Endothelial cell of umbilical vein (primary cell): ENCODE data around the gene ELMO1. TPM values are rescaled to one million over a fixed set of nuclear protein-coding genes. Genes with fewer than 3 reads are reported as not detected.

Experiments used
- BruUV-seq: library from RNA; stranded (reverse); fragments of 400-500 nt; replicated peaks from 2 replicates; lab custom pipeline; 2021; lab: Mats Ljungman, UMichigan
- CTCF ChIA-PET: fragments of 300-600, 350-600 bp; sonication (Branson Sonifier 250); formaldehyde crosslinking; loops from one replicate; lab custom pipeline; 2021; ENCODE audit warnings: antibody characterized with exemption, inconsistent platforms; lab: Charles Lee
- POLR2A ChIA-PET: fragments of 300-600, 350-600 bp; sonication (Branson Sonifier 250); formaldehyde crosslinking; loops from one replicate; lab custom pipeline; 2021; ENCODE audit warnings: antibody characterized with exemption, inconsistent platforms; lab: Charles Lee
- DNase-seq: peaks from one replicate; pipeline ENCODE4 v3.0.0-alpha.2; 2011; ENCODE audit warnings: low read depth, low spot score
- FAIRE-seq: peaks from 2 replicates; lab custom pipeline; 2011; peaks lifted over from hg19 to GRCh38; lab: Jason Lieb, UNC
- H2AFZ ChIP-seq: 2 replicates; pipeline ENCODE4 v1.6.0; 2012; ENCODE audit warnings: low read depth, low read length, control low read depth, inconsistent platforms
- H3K27ac ChIP-seq: 2 replicates; pipeline ENCODE4 v1.5.1; 2011; ENCODE audit warnings: low read depth, mild to moderate bottlenecking, control low read depth, low read length, moderate library complexity; ENCODE audit not compliant: insufficient read depth
- H3K27me3 ChIP-seq, 2 experiments: 2 replicates each; pipeline versions ENCODE4 v1.6.0 to v1.6.1; 2011; ENCODE audit warnings: low read length in 2 of 2, mixed read lengths in 1 of 2; ENCODE audit not compliant: control insufficient read depth in 2 of 2, insufficient read depth in 2 of 2
- H3K36me3 ChIP-seq, 2 experiments: 2 replicates in 1 of 2; 3 replicates in 1 of 2; pipeline ENCODE4 v1.5.1; 2011; ENCODE audit warnings: low read length in 2 of 2, mild to moderate bottlenecking in 1 of 2, moderate library complexity in 1 of 2; ENCODE audit not compliant: control insufficient read depth in 2 of 2, insufficient read depth in 2 of 2; ENCODE audit errors: extremely low read depth in 1 of 2
- H3K4me1 ChIP-seq: 3 replicates; pipeline ENCODE4 v1.5.1; 2011; ENCODE audit warnings: mild to moderate bottlenecking, low read length; ENCODE audit not compliant: control insufficient read depth, insufficient read depth; ENCODE audit errors: extremely low read depth
- H3K4me2 ChIP-seq: 2 replicates; pipeline ENCODE4 v1.6.1; 2011; ENCODE audit warnings: low read length, control low read depth, mixed read lengths; ENCODE audit not compliant: insufficient read depth
- H3K4me3 ChIP-seq, 3 experiments: fragments of 200-600 bp in 1 of 3; sonication (generic), shearing (Covaris generic) in 1 of 3; replicated peaks in 1 of 3; 2 replicates each; pipeline ENCODE4 v1.5.1; 2011 to 2016; ENCODE audit warnings: control low read depth in 3 of 3, low read length in 3 of 3, mild to moderate bottlenecking in 2 of 3, inconsistent platforms in 1 of 3, low read depth in 1 of 3, moderate library complexity in 1 of 3; ENCODE audit not compliant: insufficient read depth in 1 of 3
- H3K79me2 ChIP-seq: 2 replicates; pipeline ENCODE4 v1.6.0; 2012; ENCODE audit warnings: low read length, inconsistent platforms; ENCODE audit not compliant: control insufficient read depth, insufficient read depth
- H3K9ac ChIP-seq: replicated peaks from 2 replicates; pipeline ENCODE3; 2011; ENCODE audit warnings: low read length, control low read depth; ENCODE audit not compliant: insufficient read depth; ENCODE audit errors: extremely low read depth
- H3K9me1 ChIP-seq: replicated peaks from 3 replicates; pipeline ENCODE4 v1.6.0; 2011; ENCODE audit warnings: mild to moderate bottlenecking, low read length; ENCODE audit not compliant: control insufficient read depth, insufficient read depth; ENCODE audit errors: extremely low read depth
- H3K9me3 ChIP-seq: replicated peaks from 2 replicates; pipeline ENCODE4 v1.5.1; 2012; ENCODE audit warnings: low read length, inconsistent platforms; ENCODE audit not compliant: control insufficient read depth, insufficient read depth
- H4K20me1 ChIP-seq: replicated peaks from 2 replicates; pipeline ENCODE3; 2011; ENCODE audit warnings: mild to moderate bottlenecking, low read length; ENCODE audit not compliant: control insufficient read depth, insufficient read depth; ENCODE audit errors: extremely low read depth
- EZH2 ChIP-seq: IDR thresholded peaks from 2 replicates; pipeline ENCODE4 v1.6.1; 2012; ENCODE audit warnings: borderline replicate concordance, low read depth, mild to moderate bottlenecking, moderate library complexity, low read length, inconsistent platforms; ENCODE audit not compliant: severe bottlenecking
- FOS ChIP-seq: IDR thresholded peaks from 2 replicates; pipeline ENCODE4 v1.6.1; 2011; ENCODE audit warnings: mild to moderate bottlenecking, low read length, moderate library complexity, borderline replicate concordance; ENCODE audit not compliant: insufficient read depth
- JUN ChIP-seq: IDR thresholded peaks from 2 replicates; pipeline ENCODE4 v1.6.1; 2011; ENCODE audit warnings: borderline replicate concordance, low read depth; ENCODE audit not compliant: insufficient read length, insufficient read depth
- MYC ChIP-seq: IDR thresholded peaks from one replicate; pipeline ENCODE4 v1.6.1; 2011; ENCODE audit warnings: mild to moderate bottlenecking, low read depth, low read length
- POLR2A ChIP-seq: IDR thresholded peaks from 2 replicates; pipeline ENCODE4 v1.6.1; 2012; ENCODE audit warnings: low read depth, mild to moderate bottlenecking, control low read depth, low read length
- dilution Hi-C: fragments of 300-500 bp; cut with MboI; formaldehyde crosslinking; loops from one replicate; pipeline ENCODE4 v1.15.0; 2019; ENCODE audit warnings: low sequenced_read_pairs; ENCODE audit not compliant: extremely low pct_ligation_motif_present
- intact Hi-C: fragments of 100-400 bp; cut with micrococcal nuclease; formaldehyde crosslinking; loops from one replicate; pipeline ENCODE4 v1.10.0; 2022
- polyA plus RNA-seq, 4 experiments: library from polyadenylated mRNA; depleted of rRNA in 3 of 4; stranded (reverse) in 3 of 4; unstranded in 1 of 4; fragments of >200 nt; gene quantifications; 2 replicates each; pipeline versions ENCODE4 v1.2.1 to v1.2.3, GENCODE V29; 2011 to 2012; ENCODE audit warnings: missing spikeins in 1 of 4
- total RNA-seq: library from RNA; stranded (reverse); gene quantifications from 2 replicates; pipeline ENCODE4 v1.2.3, GENCODE V29; 2021
- TF ChIP-seq, protein P1 (sequence below): IDR thresholded peaks from 2 replicates; pipeline ENCODE4 v1.6.1; 2011; ENCODE audit not compliant: insufficient read depth, insufficient read length
- TF ChIP-seq, protein P2 (sequence below), 2 donors: IDR thresholded peaks; 1 replicate in 1 of 2; 2 replicates in 1 of 2; pipeline ENCODE4 v1.5.1; 2011; ENCODE audit warnings: low read length in 2 of 2, mild to moderate bottlenecking in 2 of 2, moderate library complexity in 2 of 2, control low read depth in 1 of 2, inconsistent platforms in 1 of 2, low read depth in 1 of 2; ENCODE audit not compliant: insufficient read depth in 1 of 2; ENCODE audit errors: extremely low read depth in 1 of 2

ELMO1 gene
- total and polyA plus RNA-seq, 2 donors (not counting 3 experiments of a cell fraction or from before 2014, with no cell fraction given), result 17.0 to 30.6 TPM

DNA sequence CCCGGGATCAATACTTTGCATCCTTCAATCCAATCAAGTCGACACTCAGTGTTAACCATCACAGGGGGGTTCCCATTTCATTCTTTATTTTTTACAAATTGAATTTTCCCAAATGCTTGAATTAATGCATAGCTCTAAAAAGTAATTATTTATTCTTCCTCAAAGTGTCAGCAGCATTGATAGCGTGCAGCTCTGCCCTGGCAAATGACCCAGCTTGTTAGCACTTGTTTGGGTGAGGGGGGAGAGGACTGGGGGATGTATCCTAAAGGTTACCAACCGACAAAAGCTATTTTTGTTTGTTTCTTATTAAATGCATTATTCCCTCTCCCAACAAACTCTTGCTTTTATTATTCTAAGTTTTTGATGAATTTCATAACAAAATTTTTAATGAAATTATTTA is 27.0 kb upstream of the ELMO1 start:
- dilution Hi-C loops (no loop called here), intact Hi-C loops (no loop called here)
- no peak for DNase-seq
- Histone ChIP-seq H3K9me1 (no peaks in the 10 kb centered on the region), H3K27me3 (no peaks in the 10 kb centered on the region), H4K20me1 (no peaks in the 10 kb centered on the region), H3K36me3 (no peaks in the 10 kb centered on the region), H3K9ac (no peak overlapping the region), H3K4me2 (no peak overlapping the region), H3K27ac (no peak overlapping the region), H3K79me2 (no peaks in the 10 kb centered on the region), H3K4me3 (no peak overlapping the region), H3K9me3 (no peaks in the 10 kb centered on the region), H2AFZ (no peak overlapping the region), H3K4me1 (peaks cover 15% of the 10 kb centered on the region)
- ChIA-PET CTCF (interaction anchor here (1.7 to 3.5 kb wide), 4 partner anchors 16 to 27 kb away, joined by 6 to 15 read pairs (median 10); partner anchors contain the start of gene ELMO1), POLR2A (no interaction called here)
- no TSS peak for BruUV-seq
- no peak for TF ChIP-seq EZH2
- no peak for TF ChIP-seq MYC
- no peak for TF ChIP-seq POLR2A
- no peak for TF ChIP-seq JUN
- no peak for TF ChIP-seq FOS
- TF ChIP-seq, protein P1, sequence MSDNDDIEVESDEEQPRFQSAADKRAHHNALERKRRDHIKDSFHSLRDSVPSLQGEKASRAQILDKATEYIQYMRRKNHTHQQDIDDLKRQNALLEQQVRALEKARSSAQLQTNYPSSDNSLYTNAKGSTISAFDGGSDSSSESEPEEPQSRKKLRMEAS, result no peak
- FAIRE-seq, result no peak

DNA sequence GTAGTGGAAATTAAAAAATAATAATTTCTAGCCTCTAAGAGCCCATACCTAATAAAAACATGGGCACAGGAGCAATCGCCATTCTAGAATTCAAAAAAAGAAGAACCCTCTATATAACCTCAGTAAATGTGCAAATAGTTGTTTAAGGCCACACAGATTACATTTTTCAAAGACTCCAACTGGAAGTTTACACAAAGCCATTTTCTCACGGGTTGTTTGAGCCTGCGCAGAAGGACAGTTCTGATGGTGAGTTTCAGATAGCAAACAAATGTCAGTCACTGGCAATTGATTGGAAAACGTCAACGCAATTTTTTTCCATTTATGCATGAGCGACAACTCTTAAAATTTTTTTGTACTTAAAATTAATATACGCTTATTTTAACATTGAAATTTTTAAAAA is 23.0 kb upstream of the ELMO1 start:
- H3K4me2 ChIP-seq, result no peak overlapping the region
- no peaks in the 10 kb centered on the region for H3K79me2 ChIP-seq
- H2AFZ ChIP-seq, result no peak overlapping the region
- no peak overlapping the region for H3K9ac ChIP-seq
- no peak overlapping the region for H3K4me3 ChIP-seq
- no peaks in the 10 kb centered on the region for H3K9me1 ChIP-seq
- ChIA-PET CTCF (no interaction called here), POLR2A (no interaction called here)
- no peaks in the 10 kb centered on the region for H3K9me3 ChIP-seq
- H3K36me3 ChIP-seq, result no peaks in the 10 kb centered on the region
- TF ChIP-seq EZH2 (no peak), FOS (no peak)
- TF ChIP-seq, protein P2, sequence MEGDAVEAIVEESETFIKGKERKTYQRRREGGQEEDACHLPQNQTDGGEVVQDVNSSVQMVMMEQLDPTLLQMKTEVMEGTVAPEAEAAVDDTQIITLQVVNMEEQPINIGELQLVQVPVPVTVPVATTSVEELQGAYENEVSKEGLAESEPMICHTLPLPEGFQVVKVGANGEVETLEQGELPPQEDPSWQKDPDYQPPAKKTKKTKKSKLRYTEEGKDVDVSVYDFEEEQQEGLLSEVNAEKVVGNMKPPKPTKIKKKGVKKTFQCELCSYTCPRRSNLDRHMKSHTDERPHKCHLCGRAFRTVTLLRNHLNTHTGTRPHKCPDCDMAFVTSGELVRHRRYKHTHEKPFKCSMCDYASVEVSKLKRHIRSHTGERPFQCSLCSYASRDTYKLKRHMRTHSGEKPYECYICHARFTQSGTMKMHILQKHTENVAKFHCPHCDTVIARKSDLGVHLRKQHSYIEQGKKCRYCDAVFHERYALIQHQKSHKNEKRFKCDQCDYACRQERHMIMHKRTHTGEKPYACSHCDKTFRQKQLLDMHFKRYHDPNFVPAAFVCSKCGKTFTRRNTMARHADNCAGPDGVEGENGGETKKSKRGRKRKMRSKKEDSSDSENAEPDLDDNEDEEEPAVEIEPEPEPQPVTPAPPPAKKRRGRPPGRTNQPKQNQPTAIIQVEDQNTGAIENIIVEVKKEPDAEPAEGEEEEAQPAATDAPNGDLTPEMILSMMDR (IDR thresholded peaks at IDR 0.05; ENCODE audit: extremely low read depth in 1 of 2, insufficient read depth in 1 of 2, low read depth in 1 of 2, low read length in 2 of 2), result no peak
- TF ChIP-seq, protein P1, result no peak
- H3K27ac ChIP-seq, result no peak overlapping the region
- DNase-seq, result no peak
- no peaks in the 10 kb centered on the region for H3K4me1 ChIP-seq
- intact Hi-C loops (no loop called here), dilution Hi-C loops (no loop called here)
- H3K27me3 ChIP-seq, result no peaks in the 10 kb centered on the region
- no TSS peak for BruUV-seq
- H4K20me1 ChIP-seq, result no peaks in the 10 kb centered on the region
- no peak for FAIRE-seq
